PC-9 (cell line): Measurements from ENCODE around the gene SUB1. TPM values are rescaled to one million over a fixed set of nuclear protein-coding genes. Genes with fewer than 3 reads are reported as not detected.
"Not testable (repeated sequence)": the region's sequence is repeated elsewhere in the genome, so short reads cannot be mapped to it uniquely, and the experiment has no call there.

Source experiments
- BruUV-seq: library from RNA; stranded (reverse); fragments of 400-500 nt; replicated peaks from 2 replicates; lab custom pipeline; 2021; lab: Mats Ljungman, UMichigan
- CTCF ChIA-PET: fragments of 300-600 bp; sonication (Branson Sonifier 250); formaldehyde crosslinking; loops from one replicate; lab custom pipeline; 2022; ENCODE audit warnings: antibody characterized with exemption; lab: Charles Lee
- POLR2A ChIA-PET: fragments of 300-600 bp; sonication (Branson Sonifier 250); formaldehyde crosslinking; loops from one replicate; lab custom pipeline; 2022; ENCODE audit warnings: antibody characterized with exemption; ENCODE audit not compliant: unreplicated experiment; lab: Charles Lee
- DNase-seq, 2 experiments: peaks; one replicate each; pipeline versions ENCODE4 v3.0.0 to v3.0.0-alpha.2; 2015 to 2022; ENCODE audit warnings: mixed read lengths in 1 of 2
- H2AFZ ChIP-seq: fragments of 200-600 bp; sonication (generic); 2 replicates; pipeline ENCODE4 v1.8.1; 2017; ENCODE audit warnings: antibody characterized with exemption
- H3F3A ChIP-seq: fragments of 200-600 bp; sonication (generic); 2 replicates; pipeline ENCODE4 v1.8.1; 2017; ENCODE audit warnings: antibody characterized with exemption, mild to moderate bottlenecking, low read depth; ENCODE audit not compliant: insufficient read depth
- H3K27ac ChIP-seq: fragments of 200-600 bp; sonication (generic); 2 replicates; pipeline ENCODE4 v1.6.1; 2016; ENCODE audit warnings: mixed run types
- H3K27me3 ChIP-seq: fragments of 200-600 bp; sonication (generic); 2 replicates; pipeline ENCODE4 v1.6.1; 2016; ENCODE audit warnings: low read depth, mixed run types; ENCODE audit not compliant: insufficient read depth
- H3K36me3 ChIP-seq: fragments of 200-600 bp; sonication (generic); 2 replicates; pipeline ENCODE4 v1.6.1; 2016; ENCODE audit warnings: low read depth, mixed run types
- H3K4me1 ChIP-seq: fragments of 200-600 bp; sonication (generic); replicated peaks from 2 replicates; pipeline ENCODE4 v1.6.1; 2016; ENCODE audit warnings: mixed run types; ENCODE audit not compliant: insufficient read depth
- H3K4me2 ChIP-seq: fragments of 200-600 bp; sonication (generic); 2 replicates; pipeline ENCODE4 v1.6.1; 2017; ENCODE audit warnings: mixed run types
- H3K4me3 ChIP-seq: fragments of 200-600 bp; sonication (generic); 2 replicates; pipeline ENCODE4 v1.6.1; 2016; ENCODE audit warnings: mixed run types
- H3K79me2 ChIP-seq: fragments of 200-600 bp; sonication (generic); 2 replicates; pipeline ENCODE4 v1.6.1; 2017; ENCODE audit warnings: low read depth, mixed run types
- H3K9me2 ChIP-seq: fragments of 200-600 bp; sonication (generic); 2 replicates; pipeline ENCODE4 v1.8.1; 2017; ENCODE audit warnings: mild to moderate bottlenecking; ENCODE audit not compliant: insufficient read depth
- H3K9me3 ChIP-seq: fragments of 200-600 bp; sonication (generic); 2 replicates; pipeline ENCODE4 v1.8.1; 2016; ENCODE audit warnings: low read depth; ENCODE audit not compliant: insufficient read depth
- H4K20me1 ChIP-seq: fragments of 200-600 bp; sonication (generic); 2 replicates; pipeline ENCODE4 v1.8.1; 2017; ENCODE audit not compliant: insufficient read depth
- EZH2 ChIP-seq: fragments of 200-600 bp; sonication (generic); IDR thresholded peaks from 2 replicates; pipeline ENCODE4 v1.8.0; 2017; ENCODE audit warnings: antibody characterized with exemption, low read depth
- intact Hi-C: fragments of 100-400 bp; cut with micrococcal nuclease; formaldehyde crosslinking; loops from one replicate; pipeline ENCODE4 v1.10.0; 2022; ENCODE audit not compliant: unreplicated experiment
- total RNA-seq: library from RNA; stranded (reverse); gene quantifications from 2 replicates; pipeline ENCODE4 v1.2.3, GENCODE V29; 2021
- TF ChIP-seq, protein P1 (sequence below): fragments of 200-600 bp; sonication (generic); conservative IDR thresholded peaks from 2 replicates; pipeline ENCODE4 v1.6.1; 2017; ENCODE audit warnings: mixed run types, antibody characterized with exemption, mild to moderate bottlenecking, moderate library complexity

Gene SUB1
- total RNA-seq, 1 experiment from 2014 or later, result 328 TPM

- CTCF ChIA-PET, result interaction anchor here (0.7 to 1.1 kb wide), 2 partner anchors 37 to 289 kb away, joined by 3 read pairs; no protein-coding TSS in a partner anchor
- H3K36me3 ChIP-seq, result no peaks in the 10 kb centered on the region
- H3K79me2 ChIP-seq, result no peaks in the 10 kb centered on the region
- peak in 1 of 2 experiments; percentile 30 for DNase-seq
- POLR2A ChIA-PET, result interaction anchor here (0.6 kb wide), 1 partner anchor 340 kb away, joined by 3 read pairs; no protein-coding TSS in a partner anchor
- H3K4me1 ChIP-seq, result no peaks in the 10 kb centered on the region
- TF ChIP-seq, protein P1, sequence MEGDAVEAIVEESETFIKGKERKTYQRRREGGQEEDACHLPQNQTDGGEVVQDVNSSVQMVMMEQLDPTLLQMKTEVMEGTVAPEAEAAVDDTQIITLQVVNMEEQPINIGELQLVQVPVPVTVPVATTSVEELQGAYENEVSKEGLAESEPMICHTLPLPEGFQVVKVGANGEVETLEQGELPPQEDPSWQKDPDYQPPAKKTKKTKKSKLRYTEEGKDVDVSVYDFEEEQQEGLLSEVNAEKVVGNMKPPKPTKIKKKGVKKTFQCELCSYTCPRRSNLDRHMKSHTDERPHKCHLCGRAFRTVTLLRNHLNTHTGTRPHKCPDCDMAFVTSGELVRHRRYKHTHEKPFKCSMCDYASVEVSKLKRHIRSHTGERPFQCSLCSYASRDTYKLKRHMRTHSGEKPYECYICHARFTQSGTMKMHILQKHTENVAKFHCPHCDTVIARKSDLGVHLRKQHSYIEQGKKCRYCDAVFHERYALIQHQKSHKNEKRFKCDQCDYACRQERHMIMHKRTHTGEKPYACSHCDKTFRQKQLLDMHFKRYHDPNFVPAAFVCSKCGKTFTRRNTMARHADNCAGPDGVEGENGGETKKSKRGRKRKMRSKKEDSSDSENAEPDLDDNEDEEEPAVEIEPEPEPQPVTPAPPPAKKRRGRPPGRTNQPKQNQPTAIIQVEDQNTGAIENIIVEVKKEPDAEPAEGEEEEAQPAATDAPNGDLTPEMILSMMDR, result no peak
- no peak for TF ChIP-seq EZH2
- H4K20me1 ChIP-seq, result no peaks in the 10 kb centered on the region
- H3K4me3 ChIP-seq, result no peak overlapping the region
- no peaks in the 10 kb centered on the region for H3F3A ChIP-seq
- H3K27ac ChIP-seq, result no peak overlapping the region
- H3K9me2 ChIP-seq, result no peaks in the 10 kb centered on the region
- H3K4me2 ChIP-seq, result no peak overlapping the region
- BruUV-seq, result no TSS peak
- H2AFZ ChIP-seq, result no peak overlapping the region
- peaks cover 9% of the 10 kb centered on the region; the same call in 1 of the 2 replicates for H3K27me3 ChIP-seq
- intact Hi-C loops, result no loop called here
- no peaks in the 10 kb centered on the region for H3K9me3 ChIP-seq
Measured at GRCh38 chr5:32627219-32627870, 42.0 kb downstream of the SUB1 start.

DNA sequence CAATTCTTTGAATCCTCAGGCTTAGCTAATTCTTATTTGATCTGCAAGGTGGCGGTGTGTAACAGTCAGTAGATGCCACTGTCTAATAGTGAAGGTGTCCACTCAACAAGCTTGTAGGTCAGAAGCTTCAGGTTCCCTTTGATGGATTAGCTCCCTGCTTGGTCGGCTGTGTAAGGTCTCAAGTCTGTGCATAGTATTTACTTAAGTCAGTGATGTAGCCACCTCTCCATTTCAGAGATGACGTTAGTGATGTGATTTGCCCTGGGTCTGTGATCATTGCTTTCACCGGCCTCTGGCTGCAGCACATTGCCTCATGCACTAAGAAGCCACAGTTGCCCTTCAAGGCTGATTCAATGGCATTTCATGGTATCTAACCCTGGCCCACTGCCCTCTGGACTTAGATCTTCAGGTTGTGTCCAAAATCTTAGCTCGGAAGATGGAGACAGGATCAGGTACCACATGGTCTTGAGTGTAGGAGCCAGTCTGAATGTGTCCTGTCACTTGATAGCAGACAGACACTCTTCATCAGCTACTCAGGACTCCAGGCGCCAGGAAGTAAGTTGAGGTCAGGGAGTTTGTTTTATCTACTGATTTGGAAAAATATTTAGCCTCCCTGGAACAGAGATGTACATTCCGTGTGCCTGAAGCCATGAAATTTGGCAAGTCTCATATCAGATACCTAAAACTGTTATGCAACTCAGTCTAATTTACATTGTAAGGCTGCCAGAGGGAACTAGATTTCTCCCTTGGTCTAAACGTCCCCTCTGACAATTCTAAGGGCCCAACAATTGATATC, 42.9 kb downstream of the SUB1 start:
- no peak for TF ChIP-seq EZH2
- TF ChIP-seq, protein P1, result no peak
- BruUV-seq, result no TSS peak
- Histone ChIP-seq H3K27ac (no peak overlapping the region), H3K27me3 (no peaks in the 10 kb centered on the region; the same call in 1 of the 2 replicates), H3K9me3 (no peaks in the 10 kb centered on the region), H3K4me1 (no peaks in the 10 kb centered on the region), H3K9me2 (no peaks in the 10 kb centered on the region), H2AFZ (no peak overlapping the region), H3K79me2 (no peaks in the 10 kb centered on the region), H4K20me1 (no peaks in the 10 kb centered on the region), H3K36me3 (no peaks in the 10 kb centered on the region), H3F3A (no peaks in the 10 kb centered on the region), H3K4me3 (no peak overlapping the region), H3K4me2 (no peak overlapping the region)
- ChIA-PET CTCF (interaction anchor here (0.7 to 1.1 kb wide), 2 partner anchors 38 to 288 kb away, joined by 3 read pairs; no protein-coding TSS in a partner anchor), POLR2A (interaction anchor here (0.6 kb wide), 1 partner anchor 339 kb away, joined by 3 read pairs; no protein-coding TSS in a partner anchor)
- intact Hi-C loops, result no loop called here
- peak in 1 of 2 experiments; percentile 23 for DNase-seq

GRCh38 chr5:32630867-32631491, 45.6 kb downstream of the SUB1 start:
- Histone ChIP-seq H3K27me3 (no peaks in the 10 kb centered on the region), H3K4me2 (no peak overlapping the region), H3K79me2 (no peaks in the 10 kb centered on the region), H4K20me1 (no peaks in the 10 kb centered on the region), H3K9me2 (no peaks in the 10 kb centered on the region), H3K4me1 (no peaks in the 10 kb centered on the region), H3K4me3 (no peak overlapping the region), H3K36me3 (no peaks in the 10 kb centered on the region), H2AFZ (no peak overlapping the region), H3F3A (no peaks in the 10 kb centered on the region), H3K9me3 (no peaks in the 10 kb centered on the region), H3K27ac (no peak overlapping the region)
- TF ChIP-seq EZH2, result no peak
- TF ChIP-seq, protein P1, result no peak
- intact Hi-C loops, result no loop called here
- POLR2A ChIA-PET, result no interaction called here
- CTCF ChIA-PET, result interaction anchor here (0.7 kb wide), 1 partner anchor 8 kb away, joined by 4 read pairs; no protein-coding TSS in a partner anchor
- DNase-seq, result peak in 1 of 2 experiments; percentile 6
- BruUV-seq, result no TSS peak

- H3K4me3 ChIP-seq, H3F3A ChIP-seq, intact Hi-C loops, H3K9me3 ChIP-seq, BruUV-seq, H3K4me1 ChIP-seq, H4K20me1 ChIP-seq, H3K27ac ChIP-seq, POLR2A ChIA-PET, H3K27me3 ChIP-seq, H3K9me2 ChIP-seq, H2AFZ ChIP-seq, H3K79me2 ChIP-seq, H3K4me2 ChIP-seq, DNase-seq, H3K36me3 ChIP-seq: not testable (repeated sequence)
- CTCF ChIA-PET, result interaction anchor here (0.5 kb wide), 1 partner anchor 270 kb away, joined by 3 read pairs; no protein-coding TSS in a partner anchor
Measured at GRCh38 chr5:32633017-32633416, 47.7 kb downstream of the SUB1 start.
